Lung (tissue), 12 donors: ENCODE results near the gene SMTN. TPM values are rescaled to one million over a fixed set of nuclear protein-coding genes. Genes with fewer than 3 reads are reported as not detected.

Experiments
- ATAC-seq: fragments of 200-7000 bp; cut with Tn5 transposase; one replicate; pipeline ENCODE4 v1.9.1; 2020; ENCODE audit warnings: moderate number of reproducible peaks; ENCODE audit not compliant: insufficient read depth, low FRiP score
- DNase-seq, 3 donors: peaks; one replicate each; pipeline ENCODE4 v3.0.0-alpha.2; 2013 to 2017
- H3K27ac ChIP-seq, 2 donors: one replicate each; pipeline ENCODE4 v1.5.1; 2013; ENCODE audit warnings: mild to moderate bottlenecking in 2 of 2, moderate library complexity in 2 of 2, control low read depth in 1 of 2, inconsistent platforms in 1 of 2, low read depth in 1 of 2, low read length in 1 of 2
- H3K27me3 ChIP-seq, 3 donors: one replicate each; pipeline ENCODE4 v1.5.1; 2013; ENCODE audit warnings: low read length in 2 of 3; ENCODE audit not compliant: control insufficient read depth in 3 of 3, insufficient read depth in 3 of 3
- H3K36me3 ChIP-seq, 4 donors: one replicate each; pipeline ENCODE4 v1.5.1; 2013; ENCODE audit warnings: low read length in 4 of 4, mild to moderate bottlenecking in 1 of 4, moderate library complexity in 1 of 4; ENCODE audit not compliant: control insufficient read depth in 4 of 4, insufficient read depth in 4 of 4
- H3K4me1 ChIP-seq, 5 donors: one replicate each; pipeline ENCODE4 v1.5.1; 2013; ENCODE audit warnings: low read length in 5 of 5, mild to moderate bottlenecking in 2 of 5, moderate library complexity in 1 of 5; ENCODE audit not compliant: control insufficient read depth in 5 of 5, insufficient read depth in 5 of 5
- H3K4me3 ChIP-seq: one replicate; pipeline ENCODE4 v1.5.1; 2013; ENCODE audit warnings: mild to moderate bottlenecking, control low read depth, moderate library complexity
- H3K9ac ChIP-seq, 2 donors: one replicate each; pipeline ENCODE4 v1.5.1; 2013; ENCODE audit warnings: low read length in 2 of 2, control low read depth in 1 of 2; ENCODE audit not compliant: insufficient read depth in 1 of 2
- H3K9me3 ChIP-seq, 4 donors: one replicate each; pipeline ENCODE4 v1.5.1; 2013; ENCODE audit warnings: low read length in 3 of 4, mild to moderate bottlenecking in 1 of 4, moderate library complexity in 1 of 4; ENCODE audit not compliant: control insufficient read depth in 4 of 4, insufficient read depth in 3 of 4
- WGBS, 2 donors: extraction: QIAGEN DNeasy Blood & Tissue Kit; methylation state at CpG; one replicate each; pipeline ENCODE4 v1.1.7; 2013; 5-methylcytosine and 5-hydroxymethylcytosine counted together
- polyA plus RNA-seq, 2 donors: library from polyadenylated mRNA; stranded (reverse); fragments of 200-250 nt; gene quantifications; one replicate each; pipeline ENCODE4 v1.2.1, GENCODE V29; 2013
- total RNA-seq, 2 donors: library from RNA; depleted of rRNA in 1 of 2; stranded (reverse); fragments of >200 nt in 1 of 2; gene quantifications; one replicate each; pipeline ENCODE4 v1.2.1, GENCODE V29; 2014 to 2021
- TF ChIP-seq, protein P1 (sequence below): IDR thresholded peaks from 2 replicates; pipeline ENCODE4 v1.5.1; 2012; ENCODE audit warnings: mild to moderate bottlenecking; ENCODE audit errors: control extremely low read depth, extremely low read depth
- donor health status: control.
- donor health status: control.
- donor health status: Bipolar disorder and iron deficiency.
- donor health status: healthy.
- donor health status: DM: yes; HTN: yes; CAD: no.

Gene SMTN
- total and polyA plus RNA-seq, 4 donors, result 30.8 to 101 (median 64.7) TPM

DNA sequence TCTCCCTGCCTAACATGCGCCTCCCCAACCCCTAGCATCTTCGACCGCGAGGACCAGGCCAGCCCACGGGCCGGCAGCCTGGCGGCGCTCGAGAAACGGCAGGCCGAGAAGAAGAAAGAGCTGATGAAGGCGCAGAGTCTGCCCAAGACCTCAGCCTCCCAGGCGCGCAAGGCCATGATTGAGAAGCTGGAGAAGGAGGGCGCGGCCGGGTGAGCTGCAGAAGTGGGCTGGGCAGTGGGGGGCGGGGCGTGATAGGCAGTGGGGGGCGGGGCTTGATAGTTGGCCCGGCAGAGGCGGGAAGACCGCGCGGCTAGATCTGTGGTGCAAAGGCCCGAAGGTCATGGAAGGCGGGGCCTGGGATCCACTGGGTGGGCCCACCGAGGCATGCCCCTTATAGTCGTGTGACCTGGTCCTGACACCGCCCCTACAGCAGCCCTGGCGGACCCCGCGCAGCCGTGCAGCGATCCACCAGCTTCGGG is 17.6 kb downstream of the SMTN start:
- H3K4me3 ChIP-seq, result no peak overlapping the region
- ATAC-seq (no peak), DNase-seq (peak in 2 of 3 donors; percentile 32 to 47)
- no peaks in the 10 kb centered on the region for H3K27me3 ChIP-seq
- H3K9me3 ChIP-seq, result no peaks in the 10 kb centered on the region
- no peak overlapping the region for H3K9ac ChIP-seq
- H3K27ac ChIP-seq, result peak overlapping the region; percentile 4 to 13
- whole genome bisulfite sequencing, 2 donors, result 80 to 88% methylated on average over 36 of the region's 36 CpGs
- TF ChIP-seq, protein P1, sequence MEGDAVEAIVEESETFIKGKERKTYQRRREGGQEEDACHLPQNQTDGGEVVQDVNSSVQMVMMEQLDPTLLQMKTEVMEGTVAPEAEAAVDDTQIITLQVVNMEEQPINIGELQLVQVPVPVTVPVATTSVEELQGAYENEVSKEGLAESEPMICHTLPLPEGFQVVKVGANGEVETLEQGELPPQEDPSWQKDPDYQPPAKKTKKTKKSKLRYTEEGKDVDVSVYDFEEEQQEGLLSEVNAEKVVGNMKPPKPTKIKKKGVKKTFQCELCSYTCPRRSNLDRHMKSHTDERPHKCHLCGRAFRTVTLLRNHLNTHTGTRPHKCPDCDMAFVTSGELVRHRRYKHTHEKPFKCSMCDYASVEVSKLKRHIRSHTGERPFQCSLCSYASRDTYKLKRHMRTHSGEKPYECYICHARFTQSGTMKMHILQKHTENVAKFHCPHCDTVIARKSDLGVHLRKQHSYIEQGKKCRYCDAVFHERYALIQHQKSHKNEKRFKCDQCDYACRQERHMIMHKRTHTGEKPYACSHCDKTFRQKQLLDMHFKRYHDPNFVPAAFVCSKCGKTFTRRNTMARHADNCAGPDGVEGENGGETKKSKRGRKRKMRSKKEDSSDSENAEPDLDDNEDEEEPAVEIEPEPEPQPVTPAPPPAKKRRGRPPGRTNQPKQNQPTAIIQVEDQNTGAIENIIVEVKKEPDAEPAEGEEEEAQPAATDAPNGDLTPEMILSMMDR, result no peak
- H3K36me3 ChIP-seq, result peaks cover 10 to 62% (median 48%) of the 10 kb centered on the region in 4 donors
- no peaks in the 10 kb centered on the region for H3K4me1 ChIP-seq

DNA sequence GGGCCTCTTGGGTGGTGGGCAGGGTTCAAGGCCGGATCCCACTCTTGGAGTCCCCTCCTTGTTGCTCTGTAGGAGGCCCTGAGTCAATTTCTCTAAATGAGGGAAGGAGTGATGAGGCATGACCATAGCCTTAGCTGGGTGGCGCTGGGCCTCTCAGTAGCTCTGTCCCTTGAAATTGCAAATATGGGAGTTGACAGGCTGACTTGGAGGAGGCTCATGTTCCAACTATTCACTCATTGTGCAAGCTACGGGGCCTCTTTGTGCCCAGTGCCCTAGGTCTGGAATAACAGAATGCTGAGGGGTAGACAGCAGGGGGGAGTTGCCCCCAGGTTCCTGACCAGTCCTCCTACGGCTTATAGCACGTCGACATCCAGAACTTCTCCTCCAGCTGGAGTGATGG is 18.3 kb downstream of the SMTN start:
- no peaks in the 10 kb centered on the region for H3K4me1 ChIP-seq
- ATAC-seq, result no peak
- TF ChIP-seq, protein P1, result no peak
- H3K4me3 ChIP-seq, result no peak overlapping the region
- peaks cover 10 to 62% (median 46%) of the 10 kb centered on the region in 4 donors for H3K36me3 ChIP-seq
- DNase-seq, result no peak
- H3K9ac ChIP-seq, result no peak overlapping the region
- H3K27me3 ChIP-seq, result no peaks in the 10 kb centered on the region
- H3K27ac ChIP-seq, result peak overlapping the region in 1 of 2 donors; percentile 13
- WGBS, 2 donors, result 96 to 98% methylated on average over 6 of the region's 6 CpGs
- H3K9me3 ChIP-seq, result no peaks in the 10 kb centered on the region

DNA sequence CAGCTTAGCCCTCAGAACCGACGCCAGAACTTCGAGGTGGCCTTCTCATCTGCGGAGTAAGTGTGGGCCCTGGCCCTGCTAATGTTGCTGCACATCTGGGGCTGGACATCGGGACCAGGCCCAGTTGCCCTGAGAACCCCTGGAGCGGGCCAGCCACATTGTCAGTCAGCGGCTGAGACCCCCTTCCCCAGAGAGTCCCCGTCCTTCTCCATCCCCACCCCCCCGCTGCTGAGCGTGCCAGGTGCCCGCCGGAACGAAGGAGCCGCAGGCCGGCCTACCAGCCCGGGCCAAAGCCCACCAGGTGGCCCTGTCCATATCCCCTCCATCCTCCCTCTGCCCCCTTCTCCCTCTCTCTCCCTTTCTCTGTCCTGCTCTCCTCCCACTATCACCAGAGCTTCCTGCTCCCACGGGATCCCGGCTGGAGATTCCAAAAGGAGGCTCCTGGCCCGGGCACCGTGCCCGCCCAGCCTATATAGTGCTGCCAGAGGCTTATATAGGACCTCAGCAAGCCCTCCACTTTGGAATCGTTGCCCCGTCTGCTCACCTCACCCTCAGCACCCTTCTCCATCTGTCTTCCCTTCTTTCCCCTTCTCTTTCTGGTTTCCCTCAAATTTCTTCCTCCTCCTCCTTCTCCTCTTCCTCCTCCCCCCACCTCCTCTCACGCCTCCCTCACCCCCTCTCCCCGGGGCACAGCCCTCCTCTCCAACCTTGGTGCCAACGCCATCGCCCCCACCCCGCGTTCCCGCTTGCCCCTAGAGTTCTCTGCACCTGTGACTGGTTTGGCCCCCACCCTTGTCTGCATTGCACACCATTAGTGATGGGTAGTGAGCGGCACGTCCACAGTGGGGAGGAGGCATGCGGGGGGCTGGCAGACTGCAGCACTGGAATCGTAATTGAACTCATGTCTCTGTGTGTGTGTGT is 19.0 kb downstream of the SMTN start:
- no peaks in the 10 kb centered on the region for H3K9me3 ChIP-seq
- peaks cover 10 to 57% (median 47%) of the 10 kb centered on the region in 4 donors for H3K36me3 ChIP-seq
- ATAC-seq, result no peak
- TF ChIP-seq, protein P1, result no peak
- no peak overlapping the region for H3K9ac ChIP-seq
- H3K4me1 ChIP-seq, result no peaks in the 10 kb centered on the region
- 95% methylated on average over 31 to 34 of the region's 34 CpGs for WGBS, 2 donors
- no peak for DNase-seq
- no peak overlapping the region for H3K27ac ChIP-seq
- no peaks in the 10 kb centered on the region for H3K27me3 ChIP-seq
- H3K4me3 ChIP-seq, result no peak overlapping the region
